Measurements from ENCODE around the gene ECHDC3.

ECHDC3 gene

DNA sequence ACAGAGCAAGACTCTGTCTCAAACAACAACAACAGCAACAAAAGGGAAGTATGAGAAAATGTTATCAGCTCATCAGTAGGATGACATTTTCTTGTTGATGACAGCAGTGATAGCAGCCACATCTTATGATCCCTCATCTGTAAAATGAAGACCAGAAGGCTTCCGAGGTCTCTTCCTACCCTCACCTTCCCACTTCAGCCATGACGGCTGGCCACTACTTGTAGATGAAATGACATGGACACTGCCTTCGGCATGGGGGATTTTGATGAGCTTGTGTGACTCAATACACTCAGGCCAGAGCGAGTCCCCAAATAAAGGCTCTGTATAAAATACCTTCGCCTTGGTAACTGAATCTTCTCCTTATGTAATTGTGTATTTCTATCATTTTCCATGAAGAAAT is 6.7 kb downstream of the ECHDC3 start:
- no peaks in the 10 kb centered on the region for H3K9me2 ChIP-seq (replicated peaks; ENCODE audit: low read depth, low read length)
- no peak overlapping the region for H3K4me3 ChIP-seq (ENCODE audit: low read length, poor library complexity, severe bottlenecking)
- no peaks in the 10 kb centered on the region for H3K9me3 ChIP-seq (ENCODE audit: insufficient read depth, low read depth, low read length)
- no peaks in the 10 kb centered on the region for H3K4me1 ChIP-seq (ENCODE audit: insufficient read depth, low read length, poor library complexity, severe bottlenecking)
- no peaks in the 10 kb centered on the region for H3K79me2 ChIP-seq (ENCODE audit: insufficient read depth, low read length)
- H3K4me2 ChIP-seq (ENCODE audit: low read depth, low read length, poor library complexity, severe bottlenecking): no peak overlapping the region
- H3K36me3 ChIP-seq (ENCODE audit: insufficient read depth, low read length): no peaks in the 10 kb centered on the region
- no peak for TF ChIP-seq EZH2phosphoT487 (IDR thresholded peaks at IDR 0.05; ENCODE audit: borderline replicate concordance)
- TF ChIP-seq, protein P1, sequence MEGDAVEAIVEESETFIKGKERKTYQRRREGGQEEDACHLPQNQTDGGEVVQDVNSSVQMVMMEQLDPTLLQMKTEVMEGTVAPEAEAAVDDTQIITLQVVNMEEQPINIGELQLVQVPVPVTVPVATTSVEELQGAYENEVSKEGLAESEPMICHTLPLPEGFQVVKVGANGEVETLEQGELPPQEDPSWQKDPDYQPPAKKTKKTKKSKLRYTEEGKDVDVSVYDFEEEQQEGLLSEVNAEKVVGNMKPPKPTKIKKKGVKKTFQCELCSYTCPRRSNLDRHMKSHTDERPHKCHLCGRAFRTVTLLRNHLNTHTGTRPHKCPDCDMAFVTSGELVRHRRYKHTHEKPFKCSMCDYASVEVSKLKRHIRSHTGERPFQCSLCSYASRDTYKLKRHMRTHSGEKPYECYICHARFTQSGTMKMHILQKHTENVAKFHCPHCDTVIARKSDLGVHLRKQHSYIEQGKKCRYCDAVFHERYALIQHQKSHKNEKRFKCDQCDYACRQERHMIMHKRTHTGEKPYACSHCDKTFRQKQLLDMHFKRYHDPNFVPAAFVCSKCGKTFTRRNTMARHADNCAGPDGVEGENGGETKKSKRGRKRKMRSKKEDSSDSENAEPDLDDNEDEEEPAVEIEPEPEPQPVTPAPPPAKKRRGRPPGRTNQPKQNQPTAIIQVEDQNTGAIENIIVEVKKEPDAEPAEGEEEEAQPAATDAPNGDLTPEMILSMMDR (conservative IDR thresholded peaks at IDR 0.05; ENCODE audit: low read length): no peak
- H4K20me1 ChIP-seq (ENCODE audit: insufficient read depth, low read length, poor library complexity, severe bottlenecking): no peaks in the 10 kb centered on the region
- no peak overlapping the region for H2AFZ ChIP-seq (ENCODE audit: low read length)
- no peak overlapping the region for H3K9ac ChIP-seq (ENCODE audit: low read depth, low read length, poor library complexity, severe bottlenecking)
- H3F3A ChIP-seq (ENCODE audit: low read depth): no peaks in the 10 kb centered on the region
- no peaks in the 10 kb centered on the region for H3K27me3 ChIP-seq (ENCODE audit: insufficient read depth, low read length, poor library complexity, severe bottlenecking)

DNA sequence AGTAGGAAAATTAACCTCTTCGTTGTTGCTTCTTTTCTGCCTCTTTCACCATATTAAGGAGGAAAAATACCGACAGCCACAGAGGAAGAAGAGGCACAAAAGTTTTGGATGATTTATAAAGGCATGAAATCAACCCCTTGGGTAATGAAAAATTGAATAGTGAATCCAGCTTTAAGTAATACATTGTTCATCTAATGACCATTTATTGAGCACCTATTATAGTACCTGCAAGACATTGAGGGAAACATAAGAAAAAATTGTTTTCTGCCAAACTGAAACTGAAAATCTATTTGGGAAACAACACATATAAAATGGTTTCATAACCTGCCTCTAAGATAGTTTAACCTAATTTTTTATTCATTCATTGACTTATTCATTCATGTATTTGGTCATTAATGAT is 8.2 kb downstream of the ECHDC3 start:
- Histone ChIP-seq H3K79me2 (ENCODE audit: insufficient read depth, low read length) (no peaks in the 10 kb centered on the region), H3K9me2 (replicated peaks; ENCODE audit: low read depth, low read length) (no peaks in the 10 kb centered on the region), H3F3A (ENCODE audit: low read depth) (no peaks in the 10 kb centered on the region)

DNA sequence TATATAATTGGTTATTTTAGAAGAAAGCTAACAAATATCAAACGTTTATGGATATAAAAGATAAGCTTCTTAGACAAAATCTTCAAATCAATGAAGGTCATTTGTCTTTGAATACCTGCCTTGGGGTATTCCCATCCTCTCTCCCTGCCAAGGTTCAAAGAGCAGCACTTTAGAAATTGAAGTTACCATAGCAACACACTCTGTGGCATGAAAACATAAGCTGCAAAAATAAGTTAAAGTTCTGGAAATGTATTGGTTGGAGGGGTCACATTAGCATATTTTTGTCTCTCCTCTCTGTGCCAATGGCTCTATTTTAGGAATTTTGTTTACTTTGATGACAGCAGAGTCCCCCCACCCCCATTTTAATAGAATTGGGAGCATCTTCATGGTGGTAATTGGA is 12.0 kb downstream of the ECHDC3 start:
- Histone ChIP-seq H3K9me3 (ENCODE audit: insufficient read depth, low read depth, low read length) (no peaks in the 10 kb centered on the region), H3K27me3 (ENCODE audit: insufficient read depth, low read length, poor library complexity, severe bottlenecking) (no peaks in the 10 kb centered on the region), H4K20me1 (ENCODE audit: insufficient read depth, low read length, poor library complexity, severe bottlenecking) (no peaks in the 10 kb centered on the region), H3K79me2 (ENCODE audit: insufficient read depth, low read length) (no peaks in the 10 kb centered on the region), H3K36me3 (ENCODE audit: insufficient read depth, low read length) (no peaks in the 10 kb centered on the region), H3F3A (ENCODE audit: low read depth) (no peaks in the 10 kb centered on the region), H3K4me3 (ENCODE audit: low read length, poor library complexity, severe bottlenecking) (no peak overlapping the region), H3K9ac (ENCODE audit: low read depth, low read length, poor library complexity, severe bottlenecking) (no peak overlapping the region), H2AFZ (ENCODE audit: low read length) (no peak overlapping the region), H3K4me2 (ENCODE audit: low read depth, low read length, poor library complexity, severe bottlenecking) (no peak overlapping the region), H3K4me1 (ENCODE audit: insufficient read depth, low read length, poor library complexity, severe bottlenecking) (peaks cover 4% of the 10 kb centered on the region), H3K9me2 (replicated peaks; ENCODE audit: low read depth, low read length) (no peaks in the 10 kb centered on the region)
- TF ChIP-seq, protein P1 (conservative IDR thresholded peaks at IDR 0.05; ENCODE audit: low read length): no peak
- no peak for TF ChIP-seq EZH2phosphoT487 (IDR thresholded peaks at IDR 0.05; ENCODE audit: borderline replicate concordance)

More for the DNA sequence above, 8.2 kb downstream of the ECHDC3 start:
- Histone ChIP-seq H3K4me3 (ENCODE audit: low read length, poor library complexity, severe bottlenecking) (no peak overlapping the region), H3K27me3 (ENCODE audit: insufficient read depth, low read length, poor library complexity, severe bottlenecking) (no peaks in the 10 kb centered on the region), H3K4me2 (ENCODE audit: low read depth, low read length, poor library complexity, severe bottlenecking) (no peak overlapping the region), H3K36me3 (ENCODE audit: insufficient read depth, low read length) (no peaks in the 10 kb centered on the region), H3K9ac (ENCODE audit: low read depth, low read length, poor library complexity, severe bottlenecking) (no peak overlapping the region), H3K9me3 (ENCODE audit: insufficient read depth, low read depth, low read length) (no peaks in the 10 kb centered on the region), H3K4me1 (ENCODE audit: insufficient read depth, low read length, poor library complexity, severe bottlenecking) (no peaks in the 10 kb centered on the region), H2AFZ (ENCODE audit: low read length) (no peak overlapping the region), H4K20me1 (ENCODE audit: insufficient read depth, low read length, poor library complexity, severe bottlenecking) (no peaks in the 10 kb centered on the region)
- no peak for TF ChIP-seq EZH2phosphoT487 (IDR thresholded peaks at IDR 0.05; ENCODE audit: borderline replicate concordance)
- TF ChIP-seq, protein P1 (conservative IDR thresholded peaks at IDR 0.05; ENCODE audit: low read length): no peak

Data from Loucy (cell line).